ENCODE measurements around the gene TRPM2.
"Not testable (repeated sequence)": the region's sequence is repeated elsewhere in the genome, so short reads cannot be mapped to it uniquely, and the experiment has no call there.

TRPM2 gene

DNA sequence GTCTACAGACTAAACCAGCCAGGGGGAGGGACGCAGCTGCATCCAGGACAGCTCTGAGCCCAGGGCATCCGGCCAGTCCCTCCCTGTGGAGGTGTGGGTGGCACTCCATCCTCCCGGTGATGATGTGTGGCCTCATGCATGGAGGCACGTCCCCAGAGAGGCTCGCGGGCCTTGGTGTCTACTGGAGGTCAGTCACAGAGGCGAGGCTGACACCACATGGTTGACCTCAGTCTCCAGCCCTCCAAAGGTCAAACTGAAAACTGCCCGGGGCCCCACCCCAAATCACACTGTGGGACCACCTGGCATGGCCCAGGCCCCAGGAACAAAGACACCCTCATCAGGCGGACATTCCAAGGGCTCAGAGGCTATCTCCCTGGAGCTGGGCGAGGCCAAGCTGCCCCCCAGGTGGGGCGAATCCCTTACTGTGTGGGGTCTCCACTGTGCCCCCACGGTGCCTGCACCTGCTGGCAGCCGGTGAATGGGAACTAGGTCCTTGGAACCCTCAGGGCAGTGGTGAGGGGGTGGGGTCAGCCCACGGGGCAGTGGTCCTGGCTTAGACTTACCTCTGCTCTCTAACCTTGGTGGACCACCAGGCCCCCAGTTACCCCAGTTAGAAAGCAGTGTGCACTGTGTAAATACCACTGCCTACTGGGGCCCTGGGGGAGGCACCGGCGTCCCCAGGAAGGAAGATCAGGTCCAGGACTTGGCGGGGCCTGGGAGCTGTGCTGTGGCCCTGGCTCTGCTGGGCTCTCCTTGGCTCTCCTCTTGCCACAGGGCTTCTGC, 49.1 kb downstream of the TRPM2 start:
- no peak overlapping the region for H3K4me2 ChIP-seq (ENCODE audit: insufficient read depth, low read length)

DNA sequence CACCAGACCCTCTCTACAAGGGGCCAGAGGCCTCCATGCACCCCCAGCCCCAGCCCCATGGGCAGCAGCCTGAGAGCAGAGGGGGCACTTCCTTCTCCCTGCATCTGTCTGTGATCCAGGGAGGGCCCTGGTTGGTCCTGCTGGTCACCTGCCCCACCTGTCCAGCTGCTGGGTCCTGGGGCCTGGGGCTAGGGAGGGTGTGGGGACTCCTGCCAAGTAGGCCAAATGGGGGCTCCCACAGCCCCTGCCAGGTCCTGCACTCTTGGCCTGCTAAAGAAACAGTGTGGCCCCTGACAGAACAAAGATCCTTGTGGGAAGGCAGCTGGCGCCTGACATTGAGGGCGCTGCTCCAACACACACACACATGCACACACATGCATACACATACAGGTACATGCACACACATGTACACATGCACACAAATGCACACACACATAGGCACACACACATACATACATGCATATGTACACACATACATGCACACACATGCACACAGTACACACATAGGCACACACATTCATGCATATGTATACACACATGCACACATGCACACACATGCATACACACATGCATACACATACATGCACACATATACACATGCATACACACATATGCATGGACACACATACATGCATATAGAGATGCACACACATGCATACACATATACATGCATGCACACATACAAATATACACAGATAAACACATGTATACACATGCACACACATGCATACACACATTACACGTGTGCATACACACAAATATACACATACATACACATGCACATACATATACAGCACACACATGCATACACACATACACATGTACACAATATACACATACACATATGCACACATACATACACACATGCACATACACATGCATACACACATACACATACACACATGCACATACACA, 49.9 kb downstream of the TRPM2 start:
- no peak for TF ChIP-seq EZH2 (IDR thresholded peaks at IDR 0.05; ENCODE audit: borderline replicate concordance, low read depth, low read length, severe bottlenecking)
- TF ChIP-seq, protein P1, sequence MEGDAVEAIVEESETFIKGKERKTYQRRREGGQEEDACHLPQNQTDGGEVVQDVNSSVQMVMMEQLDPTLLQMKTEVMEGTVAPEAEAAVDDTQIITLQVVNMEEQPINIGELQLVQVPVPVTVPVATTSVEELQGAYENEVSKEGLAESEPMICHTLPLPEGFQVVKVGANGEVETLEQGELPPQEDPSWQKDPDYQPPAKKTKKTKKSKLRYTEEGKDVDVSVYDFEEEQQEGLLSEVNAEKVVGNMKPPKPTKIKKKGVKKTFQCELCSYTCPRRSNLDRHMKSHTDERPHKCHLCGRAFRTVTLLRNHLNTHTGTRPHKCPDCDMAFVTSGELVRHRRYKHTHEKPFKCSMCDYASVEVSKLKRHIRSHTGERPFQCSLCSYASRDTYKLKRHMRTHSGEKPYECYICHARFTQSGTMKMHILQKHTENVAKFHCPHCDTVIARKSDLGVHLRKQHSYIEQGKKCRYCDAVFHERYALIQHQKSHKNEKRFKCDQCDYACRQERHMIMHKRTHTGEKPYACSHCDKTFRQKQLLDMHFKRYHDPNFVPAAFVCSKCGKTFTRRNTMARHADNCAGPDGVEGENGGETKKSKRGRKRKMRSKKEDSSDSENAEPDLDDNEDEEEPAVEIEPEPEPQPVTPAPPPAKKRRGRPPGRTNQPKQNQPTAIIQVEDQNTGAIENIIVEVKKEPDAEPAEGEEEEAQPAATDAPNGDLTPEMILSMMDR (IDR thresholded peaks at IDR 0.05; ENCODE audit: borderline replicate concordance, extremely low read depth, low read length, poor library complexity, severe bottlenecking), result no peak
- Histone ChIP-seq H3K4me1 (ENCODE audit: insufficient read depth, low read length) (no peaks in the 10 kb centered on the region), H3K9ac (ENCODE audit: low read depth, low read length) (no peak overlapping the region), H3K27me3 (ENCODE audit: insufficient read depth, low read length, poor library complexity) (no peaks in the 10 kb centered on the region), H3K36me3 (ENCODE audit: insufficient read depth, low read length) (no peaks in the 10 kb centered on the region), H3K9me3 (ENCODE audit: insufficient read depth, low read length, severe bottlenecking) (peaks cover 9% of the 10 kb centered on the region), H3K27ac (ENCODE audit: low read length) (no peak overlapping the region), H3K4me3 (ENCODE audit: low read depth in 1 of 2, low read length in 2 of 2) (no peak overlapping the region), H4K20me1 (ENCODE audit: insufficient read depth, low read length) (no peaks in the 10 kb centered on the region), H3K79me2 (ENCODE audit: insufficient read depth, low read length) (no peaks in the 10 kb centered on the region), H2AFZ (ENCODE audit: low read depth, low read length) (no peak overlapping the region), H3K4me2 (ENCODE audit: insufficient read depth, low read length) (no peak overlapping the region)
- ATAC-seq (ENCODE audit: insufficient read depth, low read depth), result no peak
- no peak for DNase-seq

More for the DNA sequence above, 49.1 kb downstream of the TRPM2 start:
- Histone ChIP-seq H3K36me3 (ENCODE audit: insufficient read depth, low read length) (no peaks in the 10 kb centered on the region), H3K79me2 (ENCODE audit: insufficient read depth, low read length) (no peaks in the 10 kb centered on the region), H3K4me1 (ENCODE audit: insufficient read depth, low read length) (no peaks in the 10 kb centered on the region), H3K4me3 (ENCODE audit: low read depth in 1 of 2, low read length in 2 of 2) (no peak overlapping the region), H3K9ac (ENCODE audit: low read depth, low read length) (no peak overlapping the region), H3K27me3 (ENCODE audit: insufficient read depth, low read length, poor library complexity) (no peaks in the 10 kb centered on the region), H4K20me1 (ENCODE audit: insufficient read depth, low read length) (no peaks in the 10 kb centered on the region; the same call in 1 of the 2 replicates), H2AFZ (ENCODE audit: low read depth, low read length) (no peak overlapping the region), H3K9me3 (ENCODE audit: insufficient read depth, low read length, severe bottlenecking) (peaks cover 7% of the 10 kb centered on the region), H3K27ac (ENCODE audit: low read length) (no peak overlapping the region)
- no peak for ATAC-seq (ENCODE audit: insufficient read depth, low read depth)
- DNase-seq, result no peak
- TF ChIP-seq, protein P1 (IDR thresholded peaks at IDR 0.05; ENCODE audit: borderline replicate concordance, extremely low read depth, low read length, poor library complexity, severe bottlenecking), result no peak
- TF ChIP-seq EZH2 (IDR thresholded peaks at IDR 0.05; ENCODE audit: borderline replicate concordance, low read depth, low read length, severe bottlenecking), result no peak

DNA sequence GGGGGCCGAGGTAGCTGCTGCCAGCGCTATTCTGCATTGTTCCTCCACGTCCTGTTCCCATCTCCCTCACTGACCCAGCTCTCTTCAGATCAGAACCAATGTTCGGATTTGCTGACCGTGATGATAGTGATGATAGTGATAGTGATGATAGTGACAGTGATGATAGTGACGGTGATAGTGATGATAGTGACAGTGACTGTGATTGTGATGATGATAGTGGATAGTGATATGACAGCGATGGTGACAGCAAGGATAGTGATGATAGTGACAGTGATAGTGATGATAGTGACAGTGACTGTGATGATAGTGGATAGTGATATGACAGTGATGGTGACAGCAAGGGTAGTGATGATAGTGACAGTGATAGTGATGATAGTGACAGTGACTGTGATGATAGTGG, 51.1 kb downstream of the TRPM2 start:
- H3K27me3 ChIP-seq (ENCODE audit: insufficient read depth, low read length, poor library complexity); DNase-seq; H3K4me3 ChIP-seq (ENCODE audit: low read depth in 1 of 2, low read length in 2 of 2); H3K4me1 ChIP-seq (ENCODE audit: insufficient read depth, low read length); ATAC-seq (ENCODE audit: insufficient read depth, low read depth); H3K79me2 ChIP-seq (ENCODE audit: insufficient read depth, low read length); H3K9me3 ChIP-seq (ENCODE audit: insufficient read depth, low read length, severe bottlenecking); H3K36me3 ChIP-seq (ENCODE audit: insufficient read depth, low read length); H4K20me1 ChIP-seq (ENCODE audit: insufficient read depth, low read length); H3K27ac ChIP-seq (ENCODE audit: low read length); H2AFZ ChIP-seq (ENCODE audit: low read depth, low read length); H3K9ac ChIP-seq (ENCODE audit: low read depth, low read length); H3K4me2 ChIP-seq (ENCODE audit: insufficient read depth, low read length): not testable (repeated sequence)

Data from DND-41 (cell line).